Measurements from ENCODE around the gene SH3RF3. TPM values are rescaled to one million over a fixed set of nuclear protein-coding genes. Genes with fewer than 3 reads are reported as not detected.

Gene SH3RF3
- total RNA-seq, 1 donor from 2014 or later = 7.4 TPM

DNA sequence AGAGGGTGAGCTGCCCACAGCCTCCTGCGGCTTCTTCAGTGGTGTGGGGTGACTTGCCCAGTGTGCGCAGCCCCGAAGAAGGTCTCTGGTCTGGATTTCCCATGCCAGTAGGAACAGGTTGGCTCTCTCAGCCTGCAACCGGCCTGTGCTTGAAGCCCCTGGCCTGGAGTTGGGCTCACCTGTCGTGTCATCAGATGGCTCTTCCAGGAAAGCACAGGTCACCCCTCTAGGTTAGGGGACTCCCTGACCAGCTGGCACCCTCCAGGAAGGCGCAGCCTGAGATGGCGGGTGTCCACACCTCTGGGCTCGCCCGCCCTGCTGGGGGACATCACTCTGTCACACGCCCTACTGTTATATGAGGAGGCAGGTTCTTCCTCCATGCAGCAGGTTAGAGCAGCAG, 304.9 kb downstream of the SH3RF3 start:
- H3K4me1 ChIP-seq = no peaks in the 10 kb centered on the region
- H3K27ac ChIP-seq = no peak overlapping the region
- TF ChIP-seq, protein P1, sequence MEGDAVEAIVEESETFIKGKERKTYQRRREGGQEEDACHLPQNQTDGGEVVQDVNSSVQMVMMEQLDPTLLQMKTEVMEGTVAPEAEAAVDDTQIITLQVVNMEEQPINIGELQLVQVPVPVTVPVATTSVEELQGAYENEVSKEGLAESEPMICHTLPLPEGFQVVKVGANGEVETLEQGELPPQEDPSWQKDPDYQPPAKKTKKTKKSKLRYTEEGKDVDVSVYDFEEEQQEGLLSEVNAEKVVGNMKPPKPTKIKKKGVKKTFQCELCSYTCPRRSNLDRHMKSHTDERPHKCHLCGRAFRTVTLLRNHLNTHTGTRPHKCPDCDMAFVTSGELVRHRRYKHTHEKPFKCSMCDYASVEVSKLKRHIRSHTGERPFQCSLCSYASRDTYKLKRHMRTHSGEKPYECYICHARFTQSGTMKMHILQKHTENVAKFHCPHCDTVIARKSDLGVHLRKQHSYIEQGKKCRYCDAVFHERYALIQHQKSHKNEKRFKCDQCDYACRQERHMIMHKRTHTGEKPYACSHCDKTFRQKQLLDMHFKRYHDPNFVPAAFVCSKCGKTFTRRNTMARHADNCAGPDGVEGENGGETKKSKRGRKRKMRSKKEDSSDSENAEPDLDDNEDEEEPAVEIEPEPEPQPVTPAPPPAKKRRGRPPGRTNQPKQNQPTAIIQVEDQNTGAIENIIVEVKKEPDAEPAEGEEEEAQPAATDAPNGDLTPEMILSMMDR (IDR thresholded peaks at IDR 0.05) = no peak
- no peaks in the 10 kb centered on the region for H3K36me3 ChIP-seq
- DNase-seq (peak; percentile 31), ATAC-seq (no peak)
- no peaks in the 10 kb centered on the region for H3K27me3 ChIP-seq
- H3K4me3 ChIP-seq = no peak overlapping the region
- intact Hi-C loops (cut with DNase I) = no loop called here
- no peaks in the 10 kb centered on the region for H3K9me3 ChIP-seq

GRCh38 chr2:109434351-109434750, 305.3 kb downstream of the SH3RF3 start:
- TF ChIP-seq, protein P1 (IDR thresholded peaks at IDR 0.05) = no peak
- H3K36me3 ChIP-seq = no peaks in the 10 kb centered on the region
- DNase-seq (peak; percentile 43), ATAC-seq (no peak)
- intact Hi-C loops (cut with DNase I) = no loop called here
- no peaks in the 10 kb centered on the region for H3K27me3 ChIP-seq
- H3K9me3 ChIP-seq = no peaks in the 10 kb centered on the region
- no peaks in the 10 kb centered on the region for H3K4me1 ChIP-seq
- H3K27ac ChIP-seq = no peak overlapping the region
- no peak overlapping the region for H3K4me3 ChIP-seq

- DNase-seq = peak; percentile 42
- Histone ChIP-seq H3K4me3 (no peak overlapping the region), H3K9me3 (no peaks in the 10 kb centered on the region), H3K36me3 (no peaks in the 10 kb centered on the region), H3K27ac (no peak overlapping the region), H3K27me3 (no peaks in the 10 kb centered on the region), H3K4me1 (no peaks in the 10 kb centered on the region)
- no peak for ATAC-seq
- intact Hi-C loops (cut with DNase I) = no loop called here
- TF ChIP-seq, protein P1 (IDR thresholded peaks at IDR 0.05) = no peak
Observed at GRCh38 chr2:109435066-109435690, 306.2 kb downstream of the SH3RF3 start.

DNA sequence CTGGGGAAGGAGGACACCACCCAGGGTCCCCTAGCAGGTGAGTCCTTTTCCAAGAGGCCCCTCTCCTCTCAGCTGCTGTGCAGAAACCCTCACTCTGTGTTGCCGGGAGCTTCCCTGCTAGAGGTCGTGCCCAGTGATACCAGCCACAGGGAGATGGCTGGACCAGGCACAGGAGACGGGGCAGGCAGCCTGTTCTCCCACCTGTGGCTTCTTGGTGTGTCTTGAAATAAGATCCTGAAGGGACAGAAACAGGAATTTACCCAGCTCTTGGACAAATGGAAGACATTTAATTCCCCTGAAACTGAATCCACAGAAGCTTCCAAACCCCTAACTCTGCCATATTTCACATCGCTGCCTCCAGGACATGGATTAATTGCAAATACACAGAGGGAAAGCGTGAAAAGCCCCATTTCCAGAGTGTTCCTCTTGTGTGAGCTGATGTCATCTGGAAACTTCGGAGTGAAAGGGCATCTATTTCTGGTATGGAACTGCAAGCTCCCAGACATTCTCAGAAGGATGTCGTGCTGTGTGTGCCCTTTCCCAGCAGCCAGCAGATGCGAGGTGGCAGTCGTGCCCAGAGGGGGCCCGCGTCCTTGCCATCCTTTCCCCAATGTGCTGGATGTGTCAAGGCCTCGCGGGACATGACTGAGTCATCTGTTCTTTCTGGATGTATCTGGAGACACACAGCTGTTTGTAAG, 307.0 kb downstream of the SH3RF3 start:
- DNase-seq (peak; percentile 35), ATAC-seq (no peak)
- no peaks in the 10 kb centered on the region for H3K4me1 ChIP-seq
- H3K27ac ChIP-seq = no peak overlapping the region
- H3K4me3 ChIP-seq = no peak overlapping the region
- TF ChIP-seq, protein P1 (IDR thresholded peaks at IDR 0.05) = no peak
- intact Hi-C loops (cut with DNase I) = no loop called here
- H3K36me3 ChIP-seq = no peaks in the 10 kb centered on the region
- no peaks in the 10 kb centered on the region for H3K27me3 ChIP-seq
- H3K9me3 ChIP-seq = no peaks in the 10 kb centered on the region

DNA sequence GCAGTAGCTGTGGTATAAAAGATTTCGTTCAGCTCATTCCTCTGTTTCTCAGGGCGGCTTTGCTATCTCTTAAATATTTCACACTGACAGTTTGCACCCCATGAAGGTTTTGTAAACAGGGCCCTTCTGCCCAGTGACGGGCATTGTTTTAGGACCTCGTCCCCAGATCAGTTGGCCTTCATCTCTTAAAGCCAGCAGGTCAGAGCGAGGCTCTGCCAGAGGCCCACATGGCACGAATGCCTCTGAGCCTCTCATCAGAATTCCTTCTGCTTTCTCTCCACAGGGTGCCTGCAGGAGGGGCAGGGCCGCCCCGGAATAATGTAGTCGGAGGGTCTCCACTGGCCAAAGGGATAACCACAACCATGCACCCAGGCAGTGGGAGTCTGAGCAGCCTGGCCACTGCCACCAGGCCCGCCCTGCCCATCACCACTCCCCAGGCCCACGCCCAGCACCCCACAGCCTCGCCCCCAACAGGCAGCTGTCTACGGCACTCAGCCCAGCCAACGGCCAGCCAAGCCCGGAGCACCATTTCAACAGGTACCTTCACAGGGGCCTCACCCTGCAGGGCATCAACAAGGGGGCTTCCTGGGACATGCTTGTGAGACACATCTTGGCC, 307.7 kb downstream of the SH3RF3 start:
- Histone ChIP-seq H3K36me3 (no peaks in the 10 kb centered on the region), H3K27me3 (no peaks in the 10 kb centered on the region), H3K4me3 (no peak overlapping the region), H3K4me1 (no peaks in the 10 kb centered on the region), H3K9me3 (no peaks in the 10 kb centered on the region), H3K27ac (no peak overlapping the region)
- DNase-seq (peak; percentile 62), ATAC-seq (no peak)
- TF ChIP-seq, protein P1 (IDR thresholded peaks at IDR 0.05) = no peak
- intact Hi-C loops (cut with DNase I) = no loop called here
